Testis (tissue), 2 donors: ENCODE results near the gene EXOC4.

Experiments
- POLR2A ChIP-seq: fragments of 450-650 bp; IDR thresholded peaks from one replicate; pipeline ENCODE4 v1.6.1; 2017; ENCODE audit warnings: antibody characterized with exemption, mild to moderate bottlenecking, moderate library complexity
- TF ChIP-seq, protein P1 (sequence below), 3 experiments: fragments of 450-650 bp in 2 of 3; fragments of 200-600 bp in 1 of 3; sonication (generic) in 1 of 3; IDR thresholded peaks; one replicate each; pipeline ENCODE4 v1.5.1; 2016 to 2019; ENCODE audit warnings: antibody characterized with exemption in 3 of 3, mild to moderate bottlenecking in 2 of 3, moderate library complexity in 1 of 3

GRCh38 chr7:133331861-133332260 is 79.0 kb downstream of the EXOC4 start:
- no peak for TF ChIP-seq POLR2A
- TF ChIP-seq, protein P1, sequence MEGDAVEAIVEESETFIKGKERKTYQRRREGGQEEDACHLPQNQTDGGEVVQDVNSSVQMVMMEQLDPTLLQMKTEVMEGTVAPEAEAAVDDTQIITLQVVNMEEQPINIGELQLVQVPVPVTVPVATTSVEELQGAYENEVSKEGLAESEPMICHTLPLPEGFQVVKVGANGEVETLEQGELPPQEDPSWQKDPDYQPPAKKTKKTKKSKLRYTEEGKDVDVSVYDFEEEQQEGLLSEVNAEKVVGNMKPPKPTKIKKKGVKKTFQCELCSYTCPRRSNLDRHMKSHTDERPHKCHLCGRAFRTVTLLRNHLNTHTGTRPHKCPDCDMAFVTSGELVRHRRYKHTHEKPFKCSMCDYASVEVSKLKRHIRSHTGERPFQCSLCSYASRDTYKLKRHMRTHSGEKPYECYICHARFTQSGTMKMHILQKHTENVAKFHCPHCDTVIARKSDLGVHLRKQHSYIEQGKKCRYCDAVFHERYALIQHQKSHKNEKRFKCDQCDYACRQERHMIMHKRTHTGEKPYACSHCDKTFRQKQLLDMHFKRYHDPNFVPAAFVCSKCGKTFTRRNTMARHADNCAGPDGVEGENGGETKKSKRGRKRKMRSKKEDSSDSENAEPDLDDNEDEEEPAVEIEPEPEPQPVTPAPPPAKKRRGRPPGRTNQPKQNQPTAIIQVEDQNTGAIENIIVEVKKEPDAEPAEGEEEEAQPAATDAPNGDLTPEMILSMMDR (IDR thresholded peaks at IDR 0.05): no peak
